Upper lobe of left lung (tissue), 4 donors: Measurements from ENCODE around the gene FRMPD2.
"Not testable (repeated sequence)": the region's sequence is repeated elsewhere in the genome, so short reads cannot be mapped to it uniquely, and the experiment has no call there.

Source experiments
- CTCF ChIP-seq, 6 experiments: fragments of 450-650 bp in 4 of 6; fragments of 200-600 bp in 2 of 6; sonication (generic) in 2 of 6; IDR thresholded peaks; one replicate each; pipeline ENCODE4 v1.5.1; 2016 to 2019; ENCODE audit warnings: antibody characterized with exemption in 6 of 6
- EP300 ChIP-seq, 4 donors: sonication (generic); formaldehyde crosslinking; IDR thresholded peaks; one replicate each; pipeline ENCODE4 v1.5.1; 2017; ENCODE audit warnings: antibody characterized with exemption in 4 of 4, control low read depth in 2 of 4
- POLR2A ChIP-seq, 4 donors: fragments of 450-650 bp; IDR thresholded peaks; one replicate each; pipeline ENCODE4 v1.5.1; 2016 to 2017; ENCODE audit warnings: antibody characterized with exemption in 4 of 4, mild to moderate bottlenecking in 2 of 4
- POLR2AphosphoS5 ChIP-seq, 2 donors: sonication (generic); formaldehyde crosslinking; IDR thresholded peaks; one replicate each; pipeline ENCODE4 v1.5.1; 2017; ENCODE audit warnings: antibody characterized with exemption in 2 of 2

GRCh38 chr10:48139953-48140850 lies 134.3 kb downstream of the FRMPD2 start:
- TF ChIP-seq CTCF, EP300, POLR2AphosphoS5, POLR2A (IDR thresholded peaks at IDR 0.05): not testable (repeated sequence)
